OCI-LY7 (cell line): ENCODE data around the gene THRAP3. TPM values are rescaled to one million over a fixed set of nuclear protein-coding genes. Genes with fewer than 3 reads are reported as not detected.
A peak's percentile ranks its signal among the peaks of the same experiment; 100 is the strongest.

Experiments
- BruUV-seq: library from RNA; stranded (reverse); fragments of 400-500 nt; replicated peaks from 2 replicates; lab custom pipeline; 2021; lab: Mats Ljungman, UMichigan
- CTCF ChIA-PET: fragments of 300-600 bp; sonication (Branson Sonifier 250); formaldehyde crosslinking; loops from one replicate; lab custom pipeline; 2022; ENCODE audit warnings: antibody characterized with exemption; ENCODE audit not compliant: unreplicated experiment; lab: Charles Lee
- POLR2A ChIA-PET: fragments of 300-600 bp; sonication (Branson Sonifier 250); formaldehyde crosslinking; loops from one replicate; lab custom pipeline; 2022; ENCODE audit warnings: antibody characterized with exemption; lab: Charles Lee
- DNase-seq: peaks from one replicate; pipeline ENCODE4 v3.0.0-alpha.2; 2015; ENCODE audit warnings: low spot score
- H2AFZ ChIP-seq: fragments of 200-600 bp; sonication (generic), shearing (Covaris generic); 2 replicates; pipeline ENCODE4 v1.6.1; 2014; ENCODE audit warnings: mild to moderate bottlenecking, antibody characterized with exemption, low read length, moderate library complexity
- H3K27ac ChIP-seq: fragments of 200-600 bp; sonication (generic); 2 replicates; pipeline ENCODE4 v1.5.1; 2014; ENCODE audit warnings: mixed run types, low read depth, mild to moderate bottlenecking, moderate library complexity, low read length, inconsistent platforms; ENCODE audit not compliant: poor library complexity, severe bottlenecking
- H3K36me3 ChIP-seq: fragments of 200-600 bp; sonication (generic); 2 replicates; pipeline ENCODE4 v1.6.1; 2014; ENCODE audit warnings: mild to moderate bottlenecking, antibody characterized with exemption, low read length, moderate library complexity, mixed read lengths; ENCODE audit not compliant: insufficient read depth
- H3K4me1 ChIP-seq: fragments of 200-600 bp; sonication (generic); 2 replicates; pipeline ENCODE4 v1.5.1; 2014; ENCODE audit warnings: mild to moderate bottlenecking, low read length; ENCODE audit not compliant: insufficient read depth, poor library complexity, severe bottlenecking
- H3K4me2 ChIP-seq: fragments of 200-600 bp; sonication (generic); 2 replicates; pipeline ENCODE4 v1.6.1; 2014; ENCODE audit warnings: mild to moderate bottlenecking, low read length
- H3K4me3 ChIP-seq: fragments of 200-600 bp; sonication (generic); 2 replicates; pipeline ENCODE4 v1.5.1; 2014; ENCODE audit warnings: mild to moderate bottlenecking, low read depth, low read length; ENCODE audit not compliant: poor library complexity, severe bottlenecking
- H3K79me2 ChIP-seq: fragments of 200-600 bp; sonication (generic); 2 replicates; pipeline ENCODE4 v1.6.1; 2016; ENCODE audit warnings: low read depth, mild to moderate bottlenecking, low read length, moderate library complexity, mixed read lengths; ENCODE audit not compliant: insufficient read depth
- H3K9me2 ChIP-seq: fragments of 200-600 bp; sonication (generic); 2 replicates; pipeline ENCODE4 v1.6.1; 2016; ENCODE audit warnings: mild to moderate bottlenecking, low read length, mixed read lengths; ENCODE audit not compliant: insufficient read depth
- H3K9me3 ChIP-seq: fragments of 200-600 bp; sonication (generic); 2 replicates; pipeline ENCODE4 v1.6.1; 2014; ENCODE audit warnings: mild to moderate bottlenecking, mixed run types, low read length, mixed read lengths
- H4K20me1 ChIP-seq: fragments of 200-600 bp; sonication (generic); 2 replicates; pipeline ENCODE4 v1.6.1; 2014; ENCODE audit warnings: mild to moderate bottlenecking, antibody characterized with exemption, low read length, moderate library complexity, mixed read lengths; ENCODE audit not compliant: insufficient read depth
- CTCF ChIP-seq: fragments of 200-600 bp; sonication (generic); conservative IDR thresholded peaks from 2 replicates; pipeline ENCODE4 v1.5.1; 2014; ENCODE audit warnings: mild to moderate bottlenecking, antibody characterized with exemption, low read length, moderate library complexity, mixed read lengths
- EZH2phosphoT487 ChIP-seq: fragments of 200-600 bp; sonication (generic); IDR thresholded peaks from 2 replicates; pipeline ENCODE4 v1.6.1; 2018; ENCODE audit warnings: low read depth, borderline replicate concordance, mild to moderate bottlenecking, mixed run types, antibody characterized with exemption, low read length, moderate library complexity, mixed read lengths
- intact Hi-C: fragments of 100-400 bp; cut with micrococcal nuclease; formaldehyde crosslinking; loops from one replicate; pipeline ENCODE4 v1.10.0; 2022; ENCODE audit not compliant: unreplicated experiment
- total RNA-seq, 2 experiments: library from RNA; depleted of rRNA in 1 of 2; stranded (reverse); fragments of >200 nt in 1 of 2; shearing (Covaris generic) in 1 of 2; gene quantifications; 2 replicates each; pipeline ENCODE4 v1.2.3, GENCODE V29; 2014 to 2022

THRAP3 gene
- total RNA-seq, 2 experiments from 2014 or later: 98.7 to 132 TPM

- peaks cover 73% of the 10 kb centered on the region for H3K36me3 ChIP-seq
- H3K27ac ChIP-seq: peak overlapping the region; percentile 46
- no peaks in the 10 kb centered on the region for H3K9me3 ChIP-seq
- peak; percentile 88 for DNase-seq
- H3K4me1 ChIP-seq: peaks cover 19% of the 10 kb centered on the region
- TF ChIP-seq CTCF (no peak), EZH2phosphoT487 (no peak)
- no TSS peak for BruUV-seq
- H3K79me2 ChIP-seq: no peaks in the 10 kb centered on the region
- H4K20me1 ChIP-seq: no peaks in the 10 kb centered on the region
- intact Hi-C loops: loop anchor here (1.0 to 2.0 kb wide), 2 partner anchors 20 to 42 kb away; partner anchors contain the start of gene SH3D21
- H2AFZ ChIP-seq: no peak overlapping the region
- no peaks in the 10 kb centered on the region for H3K9me2 ChIP-seq
- POLR2A ChIA-PET: interaction anchor here (0.9 kb wide), 1 partner anchor 49 kb away, joined by 5 read pairs; no protein-coding TSS in a partner anchor
- CTCF ChIA-PET: no interaction called here
- peak overlapping the region; percentile 60 for H3K4me2 ChIP-seq
- no peak overlapping the region for H3K4me3 ChIP-seq
Observed at GRCh38 chr1:36349241-36349671, 125.0 kb downstream of the THRAP3 start.

- DNase-seq: no peak
- Histone ChIP-seq H3K9me2 (no peaks in the 10 kb centered on the region), H3K4me1 (peaks cover 19% of the 10 kb centered on the region), H4K20me1 (no peaks in the 10 kb centered on the region), H3K4me3 (no peak overlapping the region), H3K9me3 (no peaks in the 10 kb centered on the region), H3K4me2 (peak overlapping the region; percentile 60), H3K79me2 (no peaks in the 10 kb centered on the region), H3K27ac (peak overlapping the region; percentile 46), H2AFZ (no peak overlapping the region), H3K36me3 (peaks cover 77% of the 10 kb centered on the region)
- TF ChIP-seq EZH2phosphoT487: no peak
- TF ChIP-seq CTCF: no peak
- POLR2A ChIA-PET: interaction anchor here (0.7 to 1.7 kb wide), 3 partner anchors 37 to 70 kb away, joined by 4 to 5 read pairs (median 4); no protein-coding TSS in a partner anchor
- CTCF ChIA-PET: no interaction called here
- intact Hi-C loops: loop anchor here (1.0 to 2.0 kb wide), 2 partner anchors 19 to 43 kb away; partner anchors contain the start of gene SH3D21
- BruUV-seq: no TSS peak
Observed at GRCh38 chr1:36349839-36350238, 125.6 kb downstream of the THRAP3 start.

GRCh38 chr1:36350659-36351226 lies 126.5 kb downstream of the THRAP3 start:
- Histone ChIP-seq H3K9me2 (no peaks in the 10 kb centered on the region), H3K4me1 (peaks cover 19% of the 10 kb centered on the region), H3K79me2 (no peaks in the 10 kb centered on the region), H3K27ac (no peak overlapping the region), H3K9me3 (no peaks in the 10 kb centered on the region), H2AFZ (no peak overlapping the region), H3K36me3 (peaks cover 78% of the 10 kb centered on the region), H4K20me1 (no peaks in the 10 kb centered on the region), H3K4me3 (no peak overlapping the region), H3K4me2 (no peak overlapping the region)
- no peak for DNase-seq
- CTCF ChIA-PET: interaction anchor here (0.6 kb wide), 1 partner anchor 8 kb away, joined by 5 read pairs; no protein-coding TSS in a partner anchor
- no TSS peak for BruUV-seq
- TF ChIP-seq CTCF (no peak), EZH2phosphoT487 (no peak)
- POLR2A ChIA-PET: interaction anchor here (0.8 to 1.7 kb wide), 2 partner anchors 17 to 69 kb away, joined by 3 to 4 read pairs; no protein-coding TSS in a partner anchor
- intact Hi-C loops: no loop called here
